Measurements from ENCODE around the gene CCDC88B. TPM values are rescaled to one million over a fixed set of nuclear protein-coding genes. Genes with fewer than 3 reads are reported as not detected.
"Not testable (repeated sequence)": the region's sequence is repeated elsewhere in the genome, so short reads cannot be mapped to it uniquely, and the experiment has no call there.

The CCDC88B gene
- total RNA-seq, 1 experiment from 2014 or later, result 11.4 TPM

- peak; percentile 98 for DNase-seq (ENCODE audit: low spot score)
Measured at GRCh38 chr11:64304316-64305072, 35.5 kb upstream of the CCDC88B start.

- DNase-seq (ENCODE audit: low spot score), result peak; percentile 99
Measured at GRCh38 chr11:64305075-64305690, 34.8 kb upstream of the CCDC88B start, which contains the start of gene ESRRA. Gene ESRRA (plus strand): TSS chr11:64305524. CDS start chr11:64307180, 1,656 bp downstream.

- DNase-seq (ENCODE audit: low spot score), result peak; percentile 90
Measured at GRCh38 chr11:64305691-64306562, 34.1 kb upstream of the CCDC88B start.

GRCh38 chr11:64306563-64306875 lies 33.5 kb upstream of the CCDC88B start:
- DNase-seq (ENCODE audit: low spot score), result no peak

- peak; percentile 51 for DNase-seq (ENCODE audit: low spot score)
Measured at GRCh38 chr11:64306876-64307622, 33.0 kb upstream of the CCDC88B start.

GRCh38 chr11:64307795-64308194 lies 32.2 kb upstream of the CCDC88B start:
- DNase-seq (ENCODE audit: low spot score), result not testable (repeated sequence)

GRCh38 chr11:64312947-64313346 lies 27.1 kb upstream of the CCDC88B start:
- DNase-seq (ENCODE audit: low spot score), result no peak

GRCh38 chr11:64313491-64314145 lies 26.4 kb upstream of the CCDC88B start:
- no peak for DNase-seq (ENCODE audit: low spot score)

GRCh38 chr11:64314146-64314804 lies 25.7 kb upstream of the CCDC88B start:
- DNase-seq (ENCODE audit: low spot score), result no peak

- DNase-seq (ENCODE audit: low spot score), result no peak
Measured at GRCh38 chr11:64314805-64315561, 25.0 kb upstream of the CCDC88B start.

- DNase-seq (ENCODE audit: low spot score), result not testable (repeated sequence)
Measured at GRCh38 chr11:64315667-64316526, 24.1 kb upstream of the CCDC88B start.

GRCh38 chr11:64316672-64317324 lies 23.2 kb upstream of the CCDC88B start:
- peak; percentile 91 for DNase-seq (ENCODE audit: low spot score)

- DNase-seq (ENCODE audit: low spot score), result peak; percentile 100
Measured at GRCh38 chr11:64317325-64317960, 22.6 kb upstream of the CCDC88B start, which contains the start of gene TRMT112. Gene TRMT112 (minus strand): TSS chr11:64317559. CDS start chr11:64317526, 33 bp downstream.

GRCh38 chr11:64317961-64318765 lies 21.8 kb upstream of the CCDC88B start, which contains the start of gene PRDX5:
Gene PRDX5 (plus strand): TSS chr11:64318121. CDS start chr11:64318216, 95 bp downstream.
- DNase-seq (ENCODE audit: low spot score), result peak; percentile 99

- no peak for DNase-seq (ENCODE audit: low spot score)
Measured at GRCh38 chr11:64318766-64319761, 20.9 kb upstream of the CCDC88B start.

Measured in HT-29 (cell line).